GM18870 (cell line): ENCODE results near the gene SRD5A2.
"Not testable (repeated sequence)": the region's sequence is repeated elsewhere in the genome, so short reads cannot be mapped to it uniquely, and the experiment has no call there.

Experiments
- ATAC-seq: cut with Tn5 transposase; IDR thresholded peaks from one replicate; pipeline ENCODE4 v1.9.1; 2021; ENCODE audit warnings: moderate library complexity; ENCODE audit not compliant: unreplicated experiment

SRD5A2 gene

GRCh38 chr2:31534636-31535035 is 46.1 kb downstream of the SRD5A2 start:
- ATAC-seq: no peak

DNA sequence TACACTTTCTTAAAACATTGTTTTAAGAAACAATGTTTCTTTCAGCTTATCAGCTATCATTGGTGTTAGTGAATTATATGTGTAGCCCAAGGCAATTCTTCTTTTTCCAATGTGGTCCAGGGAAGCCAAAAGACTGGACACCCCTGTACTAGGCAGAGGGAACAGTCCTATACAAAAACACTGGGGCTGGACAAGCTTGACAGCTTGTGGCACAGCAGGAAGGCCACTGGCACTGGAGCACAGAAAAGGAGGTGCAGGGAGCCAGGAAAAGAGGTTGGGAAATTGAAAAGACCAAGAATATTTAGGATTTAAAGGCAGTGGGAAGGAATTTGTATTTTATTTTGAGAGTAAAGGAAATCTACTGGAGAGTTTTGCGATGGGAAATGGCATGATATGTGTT is 47.7 kb downstream of the SRD5A2 start:
- no peak for ATAC-seq

DNA sequence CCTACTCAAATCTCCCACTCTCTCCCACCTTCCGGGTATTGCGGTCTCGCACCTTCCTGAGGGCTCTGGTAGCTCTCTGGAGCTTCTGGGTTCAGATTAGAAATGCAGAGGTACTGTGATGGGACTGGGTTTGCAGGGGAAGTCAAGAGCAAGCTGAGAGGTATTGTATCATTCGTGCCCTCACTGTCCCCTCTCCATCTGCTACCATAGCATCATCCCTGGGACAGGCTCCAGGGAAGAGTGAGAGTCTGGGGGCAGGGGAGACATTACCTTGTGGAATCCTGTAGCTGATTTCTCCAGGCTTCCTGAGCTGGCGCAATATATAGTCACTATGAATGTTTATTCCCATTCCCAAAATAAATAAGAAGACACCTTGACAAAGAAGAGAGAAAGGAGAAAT is 49.6 kb downstream of the SRD5A2 start:
- ATAC-seq: no peak

GRCh38 chr2:31529256-31529655 is 51.5 kb downstream of the SRD5A2 start:
- ATAC-seq: no peak

DNA sequence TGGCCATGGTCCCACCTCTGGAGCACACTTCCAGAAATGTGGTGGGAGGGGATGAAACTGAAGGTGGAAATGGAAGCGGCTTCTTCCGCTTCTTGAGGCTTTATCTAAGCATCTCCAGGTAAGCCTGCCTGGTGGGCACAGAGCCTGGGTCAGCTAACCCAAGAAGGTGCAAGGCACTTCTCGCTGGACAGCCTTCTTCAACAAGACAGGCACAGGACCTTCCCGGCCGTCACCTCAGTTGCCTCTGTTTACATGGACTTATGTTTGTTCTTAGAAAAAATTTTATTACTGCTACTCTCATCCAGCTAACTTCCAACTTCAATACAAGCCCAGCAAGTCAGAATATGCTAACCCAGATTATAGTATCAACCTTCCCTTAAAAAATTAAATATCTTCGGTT is 51.9 kb downstream of the SRD5A2 start:
- no peak for ATAC-seq

DNA sequence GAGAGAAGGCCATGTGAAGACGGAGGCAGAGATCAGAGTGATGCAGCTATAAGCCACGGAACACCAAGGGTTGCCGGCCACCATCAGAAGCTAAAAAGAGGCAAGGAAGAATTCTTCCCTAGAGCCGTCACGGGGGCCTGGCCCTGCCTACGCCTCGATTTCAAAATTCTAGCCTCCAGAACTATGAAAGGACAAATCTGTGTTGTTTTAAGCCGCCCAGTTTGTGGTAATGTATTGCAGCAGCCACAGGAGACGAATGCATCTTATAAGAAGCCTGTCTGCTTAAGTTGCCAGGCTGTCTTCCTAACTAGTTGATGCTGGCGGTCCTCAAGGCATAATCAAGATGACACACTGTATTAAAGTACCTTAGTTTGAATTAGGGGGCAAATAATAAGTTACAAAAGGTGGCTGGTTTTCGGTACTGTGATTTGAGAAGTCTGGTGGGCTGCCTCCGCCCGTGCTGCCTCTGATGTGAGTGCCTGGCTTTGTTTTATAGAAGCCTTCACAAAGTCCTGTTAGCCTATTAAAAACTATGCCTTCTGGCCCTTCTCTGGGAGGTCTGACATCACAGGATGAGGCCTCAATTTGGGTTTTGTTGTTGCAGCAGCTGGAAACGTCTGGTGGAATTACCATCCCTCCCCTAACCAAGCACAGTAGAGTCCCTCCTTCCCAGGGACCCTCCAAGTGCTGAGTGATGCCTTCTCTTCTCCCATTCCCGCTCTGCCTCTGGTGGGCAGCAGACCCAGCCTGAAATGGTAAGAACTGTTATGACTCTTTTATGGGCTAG is 53.6 kb downstream of the SRD5A2 start:
- ATAC-seq: no peak

- ATAC-seq: no peak
These were observed 54.9 kb downstream of the SRD5A2 start for GRCh38 chr2:31525876-31526275.

GRCh38 chr2:31524592-31524991 is 56.1 kb downstream of the SRD5A2 start:
- ATAC-seq: no peak

GRCh38 chr2:31523871-31524492 is 56.8 kb downstream of the SRD5A2 start:
- no peak for ATAC-seq

DNA sequence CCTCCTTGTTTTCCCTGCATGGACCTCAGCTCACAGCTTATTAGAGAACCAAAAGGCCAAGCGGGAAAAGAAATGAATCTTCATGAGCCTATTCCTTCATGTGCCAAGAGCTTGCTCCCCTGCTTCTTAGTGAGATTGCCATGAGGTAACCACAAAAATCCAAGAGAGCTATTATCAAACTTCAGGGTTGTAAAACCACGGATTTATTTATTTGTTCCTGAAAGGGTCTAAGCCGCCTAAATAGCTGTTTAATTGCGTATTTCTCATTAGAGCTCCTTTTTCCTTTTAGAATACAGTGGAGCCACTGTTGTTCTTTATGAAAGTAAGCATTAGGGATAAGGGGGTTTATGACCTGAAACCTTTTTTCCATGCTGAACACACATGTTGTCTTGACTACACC is 58.0 kb downstream of the SRD5A2 start:
- no peak for ATAC-seq

- ATAC-seq: no peak
These were observed 63.1 kb downstream of the SRD5A2 start for GRCh38 chr2:31517442-31518203.

DNA sequence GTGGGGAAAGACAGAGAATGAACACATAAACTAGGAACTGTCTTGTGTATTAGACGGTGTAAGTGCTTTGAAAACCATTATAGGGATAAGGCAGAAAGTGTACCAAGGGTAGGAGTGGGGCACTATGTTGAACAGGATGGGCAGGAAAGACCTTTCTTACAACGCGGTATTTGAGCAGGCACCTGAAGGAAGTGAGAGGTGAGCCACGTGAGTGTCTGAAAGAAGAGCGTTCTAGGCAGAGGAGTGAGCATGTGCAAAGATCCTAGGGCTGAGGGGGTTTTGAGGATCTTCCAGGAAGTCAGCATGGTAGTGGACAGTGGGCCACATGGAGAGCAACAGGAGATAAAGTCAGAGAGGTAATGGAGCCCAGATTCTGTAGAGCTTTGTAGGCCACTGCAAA is 65.2 kb downstream of the SRD5A2 start:
- no peak for ATAC-seq

DNA sequence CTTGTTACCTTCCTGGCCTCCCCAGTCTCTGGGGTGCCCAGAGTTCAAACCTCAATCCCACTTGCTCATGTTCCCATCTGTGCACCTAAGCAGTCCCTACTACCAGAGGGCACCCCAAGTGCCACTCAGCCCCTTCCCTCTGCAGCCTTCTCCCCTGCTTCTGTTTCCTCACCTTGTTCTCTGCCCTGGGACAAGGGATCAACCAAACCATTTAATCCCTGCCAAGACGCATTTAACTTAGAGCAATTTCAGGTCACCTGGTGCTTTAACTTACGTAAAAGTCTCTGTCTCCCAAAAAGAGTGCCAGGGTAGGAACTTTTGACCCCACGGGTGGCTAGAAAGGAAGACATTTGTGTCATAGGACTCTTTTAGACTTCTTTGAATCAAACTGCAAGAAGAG is 67.2 kb downstream of the SRD5A2 start:
- no peak for ATAC-seq

GRCh38 chr2:31511376-31511775 is 69.4 kb downstream of the SRD5A2 start:
- no peak for ATAC-seq

- ATAC-seq: no peak
These were observed 75.6 kb downstream of the SRD5A2 start for GRCh38 chr2:31505111-31505510.

DNA sequence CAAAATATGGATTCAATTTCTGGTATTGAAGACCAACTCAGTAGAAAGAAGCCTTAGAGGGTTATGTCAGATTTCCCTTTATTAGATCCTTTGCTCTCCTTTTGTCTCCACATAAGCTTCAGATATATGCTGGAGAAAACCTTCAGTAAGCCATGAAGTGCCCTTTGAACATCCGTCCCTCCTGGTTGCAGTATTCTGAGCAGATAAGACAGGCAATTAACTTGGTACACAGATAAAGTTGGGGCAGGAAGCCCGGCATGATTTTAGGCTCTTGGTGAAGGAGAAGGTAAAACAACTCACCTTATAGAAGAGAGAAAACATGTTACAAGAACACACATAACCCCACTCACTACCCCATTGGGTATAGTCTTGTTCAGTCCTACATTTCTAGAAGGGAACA is 76.4 kb downstream of the SRD5A2 start:
- no peak for ATAC-seq

DNA sequence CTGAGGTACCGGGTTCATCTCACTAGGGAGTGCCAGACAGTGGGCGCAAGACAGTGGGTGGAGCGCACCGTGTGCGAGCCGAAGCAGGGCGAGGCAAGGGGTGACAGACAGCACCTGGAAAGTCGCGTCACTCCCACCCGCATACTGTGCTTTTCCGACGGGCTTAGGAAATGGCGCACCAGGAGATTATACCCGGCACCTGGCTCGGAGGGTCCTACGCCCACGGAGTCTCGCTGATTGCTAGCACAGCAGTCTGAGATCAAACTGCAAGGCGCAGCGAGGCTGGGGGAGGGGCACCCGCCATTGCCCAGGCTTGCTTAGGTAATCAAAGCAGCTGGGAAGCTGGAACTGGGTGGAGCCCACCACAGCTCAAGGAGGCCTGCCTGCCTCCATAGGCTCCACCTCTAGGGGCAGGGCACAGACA is 84.3 kb downstream of the SRD5A2 start:
- ATAC-seq: not testable (repeated sequence)

- ATAC-seq: not testable (repeated sequence)
These were observed 91.4 kb downstream of the SRD5A2 start for GRCh38 chr2:31489339-31489738.

DNA sequence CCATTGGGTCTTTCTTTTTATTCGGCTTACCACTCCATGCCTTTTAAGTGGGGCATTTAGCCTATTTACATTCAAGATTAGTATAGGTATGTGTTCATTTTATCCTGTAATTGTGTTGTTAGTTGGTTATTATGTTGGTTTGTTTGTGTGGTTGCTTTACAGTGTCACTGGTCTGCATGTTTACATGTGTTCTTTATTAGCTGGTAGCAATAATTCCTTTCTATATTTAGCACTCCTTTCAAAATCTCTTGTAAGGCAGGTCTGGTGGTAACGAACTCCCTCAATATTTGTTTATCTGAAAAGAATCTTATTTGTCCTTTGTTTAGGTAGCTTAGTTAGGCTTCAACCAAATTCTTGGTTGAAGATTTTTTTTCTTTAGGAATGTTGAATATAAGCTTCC is 97.5 kb downstream of the SRD5A2 start:
- no peak for ATAC-seq

GRCh38 chr2:31476511-31477180 is 104.1 kb downstream of the SRD5A2 start:
- ATAC-seq: no peak

DNA sequence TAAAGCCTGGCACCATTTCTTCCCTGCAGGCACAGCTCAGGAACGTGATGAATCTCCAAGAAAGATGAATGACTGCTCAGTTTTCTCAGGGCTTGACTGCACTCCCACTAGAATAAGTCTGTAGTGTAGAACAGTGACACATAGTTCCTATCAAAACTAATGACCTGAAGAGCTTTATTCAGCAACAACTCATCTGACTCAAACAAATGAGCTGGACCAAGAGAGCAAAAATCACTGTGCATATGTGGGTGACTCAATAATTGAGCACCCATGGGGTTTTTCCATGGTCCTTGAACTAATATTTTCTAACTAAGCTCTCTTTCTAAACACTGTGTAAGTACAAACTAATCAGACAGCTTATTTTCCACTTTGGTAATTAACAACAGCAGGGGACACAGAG is 105.0 kb downstream of the SRD5A2 start:
- no peak for ATAC-seq
